SK-N-SH (cell line): ENCODE data around the gene FASTKD2. TPM values are rescaled to one million over a fixed set of nuclear protein-coding genes. Genes with fewer than 3 reads are reported as not detected.

Source experiments
- CTCF ChIA-PET: fragments of 300-600, 350-600 bp; formaldehyde crosslinking; extraction: SDS; loops from one replicate; lab custom pipeline; 2021; lab: Yijun Ruan, JAX
- POLR2A ChIA-PET: fragments of 350-600 bp; sonication (Branson Sonifier 250); formaldehyde crosslinking; extraction: SDS; loops from one replicate; lab custom pipeline; 2020; ENCODE audit warnings: antibody characterized with exemption, inconsistent platforms; lab: Yijun Ruan, JAX
- DNase-seq: peaks from one replicate; pipeline ENCODE4 v3.0.0; 2012
- H2AFZ ChIP-seq: fragments of 200-600 bp; sonication (generic); 2 replicates; pipeline ENCODE4 v1.8.1; 2016; ENCODE audit warnings: antibody characterized with exemption, mild to moderate bottlenecking, low read depth
- H3F3A ChIP-seq: fragments of 200-600 bp; sonication (generic); replicated peaks from 2 replicates; pipeline ENCODE3; 2016; ENCODE audit warnings: antibody characterized with exemption, mild to moderate bottlenecking; ENCODE audit not compliant: insufficient read depth
- H3K27ac ChIP-seq, 2 experiments: fragments of 200-500 bp in 1 of 2; fragments of 200-600 bp in 1 of 2; sonication (Bioruptor generic) in 1 of 2; sonication (generic), shearing (Covaris generic) in 1 of 2; 2 replicates each; pipeline versions ENCODE4 v1.5.1 to v1.6.1; 2014 to 2016; ENCODE audit warnings: low read depth in 2 of 2, inconsistent platforms in 1 of 2, low read length in 1 of 2, mild to moderate bottlenecking in 1 of 2, mixed read lengths in 1 of 2
- H3K27me3 ChIP-seq: fragments of 200-600 bp; sonication (generic), shearing (Covaris generic); 2 replicates; pipeline ENCODE4 v1.6.1; 2016; ENCODE audit warnings: mixed run types; ENCODE audit not compliant: insufficient read depth
- H3K36me3 ChIP-seq, 2 experiments: fragments of 200-500 bp in 1 of 2; fragments of 200-600 bp in 1 of 2; sonication (Bioruptor generic) in 1 of 2; sonication (generic) in 1 of 2; replicated peaks in 1 of 2; 2 replicates each; pipeline versions ENCODE3 to v1.5.1; 2014 to 2016; ENCODE audit warnings: low read length in 1 of 2, mild to moderate bottlenecking in 1 of 2; ENCODE audit not compliant: insufficient read depth in 2 of 2, control insufficient read depth in 1 of 2
- H3K4me1 ChIP-seq, 2 experiments: fragments of 200-500 bp in 1 of 2; fragments of 200-600 bp in 1 of 2; sonication (Bioruptor generic) in 1 of 2; sonication (generic), shearing (Covaris generic) in 1 of 2; 2 replicates each; pipeline versions ENCODE4 v1.5.1 to v1.6.1; 2014 to 2016; ENCODE audit warnings: low read depth in 1 of 2, low read length in 1 of 2, mixed run types in 1 of 2; ENCODE audit not compliant: insufficient read depth in 2 of 2, control insufficient read depth in 1 of 2
- H3K4me2 ChIP-seq: fragments of 200-600 bp; sonication (generic), shearing (Covaris generic); 2 replicates; pipeline ENCODE4 v1.6.1; 2017; ENCODE audit warnings: mixed run types
- H3K4me3 ChIP-seq, 2 experiments: fragments of 200-500 bp in 1 of 2; fragments of 200-600 bp in 1 of 2; sonication (Bioruptor generic) in 1 of 2; sonication (generic), shearing (Covaris generic) in 1 of 2; 2 replicates each; pipeline versions ENCODE4 v1.5.1 to v1.8.1; 2014 to 2016; ENCODE audit warnings: low read depth in 2 of 2, inconsistent platforms in 1 of 2, low read length in 1 of 2, mild to moderate bottlenecking in 1 of 2, mixed read lengths in 1 of 2, moderate library complexity in 1 of 2
- H3K79me2 ChIP-seq: fragments of 200-600 bp; sonication (generic); 2 replicates; pipeline ENCODE4 v1.8.1; 2017; ENCODE audit warnings: mild to moderate bottlenecking; ENCODE audit not compliant: insufficient read depth
- H3K9ac ChIP-seq: fragments of 200-600 bp; sonication (generic); 2 replicates; pipeline ENCODE4 v1.6.1; 2017; ENCODE audit warnings: mixed run types
- H3K9me2 ChIP-seq: fragments of 200-600 bp; sonication (generic); 2 replicates; pipeline ENCODE4 v1.6.1; 2017; ENCODE audit warnings: mixed run types
- H3K9me3 ChIP-seq: fragments of 200-600 bp; sonication (generic); 2 replicates; pipeline ENCODE4 v1.6.1; 2017; ENCODE audit warnings: mixed run types, mild to moderate bottlenecking, moderate library complexity
- H4K20me1 ChIP-seq: fragments of 200-600 bp; sonication (generic); 2 replicates; pipeline ENCODE4 v1.6.1; 2017; ENCODE audit warnings: mild to moderate bottlenecking, mixed run types; ENCODE audit not compliant: insufficient read depth
- CHD2 ChIP-seq: fragments of 150-350 bp; IDR thresholded peaks from 2 replicates; pipeline ENCODE4 v1.6.1; 2018; ENCODE audit warnings: low read length; ENCODE audit not compliant: partially characterized antibody
- EP300 ChIP-seq, 2 experiments: IDR thresholded peaks; 2 replicates each; pipeline versions ENCODE4 v1.4.0 to v1.6.1; 2012; ENCODE audit warnings: borderline replicate concordance in 1 of 2, low read depth in 1 of 2, low read length in 1 of 2
- FOSL2 ChIP-seq: IDR thresholded peaks from 2 replicates; pipeline ENCODE4 v1.4.0; 2012; ENCODE audit warnings: low read depth, mild to moderate bottlenecking, moderate library complexity, borderline replicate concordance
- FOXM1 ChIP-seq: IDR thresholded peaks from 2 replicates; pipeline ENCODE4 v1.4.0; 2012; ENCODE audit warnings: low read depth, mild to moderate bottlenecking
- GATA2 ChIP-seq: sonication (generic); formaldehyde crosslinking; IDR thresholded peaks from 2 replicates; pipeline ENCODE4 v1.5.0; 2020; ENCODE audit warnings: mild to moderate bottlenecking, missing genetic modification reagents
- JUND ChIP-seq: IDR thresholded peaks from 2 replicates; pipeline ENCODE4 v1.4.0; 2012
- RAD21 ChIP-seq: IDR thresholded peaks from 2 replicates; pipeline ENCODE4 v1.6.1; 2012; ENCODE audit warnings: mild to moderate bottlenecking, low read length
- RCOR1 ChIP-seq: fragments of 150-350 bp; IDR thresholded peaks from 2 replicates; pipeline ENCODE4 v1.6.1; 2017; ENCODE audit warnings: antibody characterized with exemption, low read length
- RXRA ChIP-seq: IDR thresholded peaks from 2 replicates; pipeline ENCODE4 v1.4.0; 2012; ENCODE audit warnings: low read depth, mild to moderate bottlenecking, borderline replicate concordance
- SIN3A ChIP-seq: IDR thresholded peaks from 2 replicates; pipeline ENCODE4 v1.6.1; 2012; ENCODE audit warnings: low read depth, mild to moderate bottlenecking, low read length, moderate library complexity, borderline replicate concordance
- TEAD4 ChIP-seq: IDR thresholded peaks from 2 replicates; pipeline ENCODE4 v1.4.0; 2012; ENCODE audit warnings: mild to moderate bottlenecking, borderline replicate concordance; ENCODE audit not compliant: insufficient read depth
- WGBS: methylation state at CpG from one replicate; pipeline ENCODE4 v1.1.6; 2017; ENCODE audit warnings: low lambda C conversion rate; 5-methylcytosine and 5-hydroxymethylcytosine counted together
- polyA plus RNA-seq, 3 experiments: library from polyadenylated mRNA; depleted of rRNA; stranded (reverse); fragments of >200 nt; gene quantifications; 2 replicates each; pipeline ENCODE4 v1.2.3, GENCODE V29; 2012
- TF ChIP-seq, protein P1 (sequence below): fragments of 150-350 bp; IDR thresholded peaks from 2 replicates; pipeline ENCODE4 v1.6.1; 2016; ENCODE audit warnings: mild to moderate bottlenecking, low read depth, low read length
- TF ChIP-seq, protein P2 (sequence below): fragments of 200-600 bp; sonication (generic); IDR thresholded peaks from 2 replicates; pipeline ENCODE4 v1.6.1; 2017; ENCODE audit warnings: antibody characterized with exemption, mild to moderate bottlenecking, moderate library complexity
- TF ChIP-seq, protein P3 (sequence below): IDR thresholded peaks from 2 replicates; pipeline ENCODE4 v1.4.0; 2012; ENCODE audit warnings: low read depth, borderline replicate concordance
- TF ChIP-seq, protein P4 (sequence below): IDR thresholded peaks from 2 replicates; pipeline ENCODE4; 2012

The FASTKD2 gene
- polyA plus RNA-seq, 1 of the 3 experiments (the other 2 are of a cell fraction), result 15.1 TPM

DNA sequence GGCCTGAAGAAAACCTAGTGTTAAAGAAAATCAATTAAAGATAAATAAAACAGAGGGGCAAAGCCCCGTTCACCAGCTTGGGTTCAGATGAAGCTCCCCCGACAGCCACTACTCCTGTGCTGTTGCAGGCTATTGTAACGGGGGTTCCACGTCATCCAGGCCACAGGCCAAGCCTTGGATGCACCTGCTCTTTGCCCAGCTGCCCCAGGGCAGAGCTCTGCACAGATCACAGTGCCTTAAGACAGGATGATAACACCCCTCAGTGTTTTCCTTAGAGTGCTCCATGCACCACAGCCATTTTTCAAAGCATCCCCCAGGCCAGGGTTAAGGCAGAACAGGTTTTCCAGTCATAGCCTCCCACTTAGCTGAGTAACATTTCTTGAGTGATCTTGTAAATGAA lies 32.0 kb downstream of the FASTKD2 start:
- no peaks in the 10 kb centered on the region for H3F3A ChIP-seq
- ChIA-PET CTCF (interaction anchor here (0.9 to 11.5 kb wide), 7 partner anchors 9 to 949 kb away, joined by 3 to 111 read pairs (median 5); no protein-coding TSS in a partner anchor), POLR2A (no interaction called here)
- H3K27me3 ChIP-seq, result no peaks in the 10 kb centered on the region
- TF ChIP-seq, protein P1, sequence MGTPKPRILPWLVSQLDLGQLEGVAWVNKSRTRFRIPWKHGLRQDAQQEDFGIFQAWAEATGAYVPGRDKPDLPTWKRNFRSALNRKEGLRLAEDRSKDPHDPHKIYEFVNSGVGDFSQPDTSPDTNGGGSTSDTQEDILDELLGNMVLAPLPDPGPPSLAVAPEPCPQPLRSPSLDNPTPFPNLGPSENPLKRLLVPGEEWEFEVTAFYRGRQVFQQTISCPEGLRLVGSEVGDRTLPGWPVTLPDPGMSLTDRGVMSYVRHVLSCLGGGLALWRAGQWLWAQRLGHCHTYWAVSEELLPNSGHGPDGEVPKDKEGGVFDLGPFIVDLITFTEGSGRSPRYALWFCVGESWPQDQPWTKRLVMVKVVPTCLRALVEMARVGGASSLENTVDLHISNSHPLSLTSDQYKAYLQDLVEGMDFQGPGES, result no peak
- TF ChIP-seq RXRA (no peak), CHD2 (no peak), TEAD4 (no peak), RAD21 (no peak), JUND (no peak), FOXM1 (no peak), RCOR1 (no peak), EP300 (IDR thresholded peaks at IDR 0.05; ENCODE audit: borderline replicate concordance in 1 of 2, low read depth in 1 of 2, low read length in 1 of 2) (no peak), GATA2 (no peak), FOSL2 (no peak), SIN3A (no peak)
- TF ChIP-seq, protein P2, sequence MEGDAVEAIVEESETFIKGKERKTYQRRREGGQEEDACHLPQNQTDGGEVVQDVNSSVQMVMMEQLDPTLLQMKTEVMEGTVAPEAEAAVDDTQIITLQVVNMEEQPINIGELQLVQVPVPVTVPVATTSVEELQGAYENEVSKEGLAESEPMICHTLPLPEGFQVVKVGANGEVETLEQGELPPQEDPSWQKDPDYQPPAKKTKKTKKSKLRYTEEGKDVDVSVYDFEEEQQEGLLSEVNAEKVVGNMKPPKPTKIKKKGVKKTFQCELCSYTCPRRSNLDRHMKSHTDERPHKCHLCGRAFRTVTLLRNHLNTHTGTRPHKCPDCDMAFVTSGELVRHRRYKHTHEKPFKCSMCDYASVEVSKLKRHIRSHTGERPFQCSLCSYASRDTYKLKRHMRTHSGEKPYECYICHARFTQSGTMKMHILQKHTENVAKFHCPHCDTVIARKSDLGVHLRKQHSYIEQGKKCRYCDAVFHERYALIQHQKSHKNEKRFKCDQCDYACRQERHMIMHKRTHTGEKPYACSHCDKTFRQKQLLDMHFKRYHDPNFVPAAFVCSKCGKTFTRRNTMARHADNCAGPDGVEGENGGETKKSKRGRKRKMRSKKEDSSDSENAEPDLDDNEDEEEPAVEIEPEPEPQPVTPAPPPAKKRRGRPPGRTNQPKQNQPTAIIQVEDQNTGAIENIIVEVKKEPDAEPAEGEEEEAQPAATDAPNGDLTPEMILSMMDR, result no peak
- TF ChIP-seq, protein P3, sequence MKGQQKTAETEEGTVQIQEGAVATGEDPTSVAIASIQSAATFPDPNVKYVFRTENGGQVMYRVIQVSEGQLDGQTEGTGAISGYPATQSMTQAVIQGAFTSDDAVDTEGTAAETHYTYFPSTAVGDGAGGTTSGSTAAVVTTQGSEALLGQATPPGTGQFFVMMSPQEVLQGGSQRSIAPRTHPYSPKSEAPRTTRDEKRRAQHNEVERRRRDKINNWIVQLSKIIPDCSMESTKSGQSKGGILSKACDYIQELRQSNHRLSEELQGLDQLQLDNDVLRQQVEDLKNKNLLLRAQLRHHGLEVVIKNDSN, result no peak
- TF ChIP-seq, protein P4, sequence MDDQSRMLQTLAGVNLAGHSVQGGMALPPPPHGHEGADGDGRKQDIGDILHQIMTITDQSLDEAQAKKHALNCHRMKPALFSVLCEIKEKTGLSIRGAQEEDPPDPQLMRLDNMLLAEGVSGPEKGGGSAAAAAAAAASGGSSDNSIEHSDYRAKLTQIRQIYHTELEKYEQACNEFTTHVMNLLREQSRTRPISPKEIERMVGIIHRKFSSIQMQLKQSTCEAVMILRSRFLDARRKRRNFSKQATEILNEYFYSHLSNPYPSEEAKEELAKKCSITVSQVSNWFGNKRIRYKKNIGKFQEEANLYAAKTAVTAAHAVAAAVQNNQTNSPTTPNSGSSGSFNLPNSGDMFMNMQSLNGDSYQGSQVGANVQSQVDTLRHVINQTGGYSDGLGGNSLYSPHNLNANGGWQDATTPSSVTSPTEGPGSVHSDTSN, result no peak
- TF ChIP-seq, all 33 proteins: peak for 0
- H3K9me2 ChIP-seq, result no peaks in the 10 kb centered on the region
- no peak overlapping the region for H2AFZ ChIP-seq
- no peak overlapping the region for H3K4me2 ChIP-seq
- H3K4me1 ChIP-seq, result peaks cover 0 to 17% of the 10 kb centered on the region in 2 experiments; a peak in 1 of 4 replicates
- no peak for DNase-seq
- peaks cover 10 to 18% of the 10 kb centered on the region in 2 experiments for H3K36me3 ChIP-seq
- H3K27ac ChIP-seq, result no peak overlapping the region
- H3K79me2 ChIP-seq, result no peaks in the 10 kb centered on the region
- H3K9ac ChIP-seq, result no peak overlapping the region
- H3K9me3 ChIP-seq, result no peaks in the 10 kb centered on the region
- H3K4me3 ChIP-seq, result no peak overlapping the region
- 93% methylated on average over 4 of the region's 4 CpGs for WGBS
- no peaks in the 10 kb centered on the region for H4K20me1 ChIP-seq
